Karpas-422 (cell line): Measurements from ENCODE around the gene CAMK4. TPM values are rescaled to one million over a fixed set of nuclear protein-coding genes. Genes with fewer than 3 reads are reported as not detected.

ENCODE experiments used
- DNase-seq: peaks from one replicate; pipeline ENCODE4 v3.0.0-alpha.2; 2015
- H2AFZ ChIP-seq: fragments of 200-600 bp; sonication (generic); 2 replicates; pipeline ENCODE4 v1.6.1; 2014; ENCODE audit warnings: antibody characterized with exemption, low read length, mixed read lengths
- H3K27ac ChIP-seq: fragments of 200-600 bp; sonication (generic); 2 replicates; pipeline ENCODE4 v1.5.1; 2014; ENCODE audit warnings: mild to moderate bottlenecking, low read length, moderate library complexity
- H3K27me3 ChIP-seq: fragments of 200-600 bp; sonication (generic); 2 replicates; pipeline ENCODE4 v1.6.1; 2014; ENCODE audit warnings: low read length, mixed read lengths
- H3K36me3 ChIP-seq: fragments of 200-600 bp; sonication (generic); 2 replicates; pipeline ENCODE4 v1.6.1; 2014; ENCODE audit warnings: low read length, mixed read lengths; ENCODE audit not compliant: insufficient read depth
- H3K4me1 ChIP-seq: fragments of 200-600 bp; sonication (generic); 2 replicates; pipeline ENCODE4 v1.6.1; 2014; ENCODE audit warnings: mild to moderate bottlenecking, low read length, mixed read lengths
- H3K4me2 ChIP-seq: fragments of 200-600 bp; sonication (generic); 2 replicates; pipeline ENCODE4 v1.6.1; 2014; ENCODE audit warnings: low read length, low read depth, mild to moderate bottlenecking; ENCODE audit not compliant: poor library complexity, severe bottlenecking
- H3K4me3 ChIP-seq: fragments of 200-600 bp; sonication (generic); 2 replicates; pipeline ENCODE4 v1.5.1; 2014; ENCODE audit warnings: mild to moderate bottlenecking, antibody characterized with exemption, low read length, mixed read lengths
- H3K79me2 ChIP-seq: fragments of 200-600 bp; sonication (generic); 2 replicates; pipeline ENCODE4 v1.6.1; 2014; ENCODE audit warnings: mild to moderate bottlenecking, low read length, mixed read lengths
- H3K9ac ChIP-seq: fragments of 200-600 bp; sonication (generic); 2 replicates; pipeline ENCODE4 v1.6.0; 2014; ENCODE audit warnings: low read length
- H3K9me2 ChIP-seq: fragments of 200-600 bp; sonication (generic), shearing (Covaris generic); replicated peaks from 2 replicates; pipeline ENCODE4 v1.6.0; 2014; ENCODE audit warnings: mild to moderate bottlenecking, low read length, moderate library complexity; ENCODE audit not compliant: insufficient read depth
- H3K9me3 ChIP-seq: fragments of 300-700, 200-600 bp; sonication (generic); 2 replicates; pipeline ENCODE4 v1.6.1; 2014; ENCODE audit warnings: low read length, mixed read lengths
- H4K20me1 ChIP-seq: fragments of 200-600 bp; sonication (generic); 2 replicates; pipeline ENCODE4 v1.6.1; 2014; ENCODE audit warnings: mild to moderate bottlenecking, antibody characterized with exemption, low read length, low read depth; ENCODE audit not compliant: insufficient read depth
- total RNA-seq: library from RNA; depleted of rRNA; stranded (reverse); fragments of >200 nt; shearing (Covaris generic); gene quantifications from 2 replicates; pipeline ENCODE4 v1.2.3, GENCODE V29; 2014; ENCODE audit warnings: low replicate concordance

The CAMK4 gene
- total RNA-seq, 1 experiment from 2014 or later = 0.04 TPM

DNA sequence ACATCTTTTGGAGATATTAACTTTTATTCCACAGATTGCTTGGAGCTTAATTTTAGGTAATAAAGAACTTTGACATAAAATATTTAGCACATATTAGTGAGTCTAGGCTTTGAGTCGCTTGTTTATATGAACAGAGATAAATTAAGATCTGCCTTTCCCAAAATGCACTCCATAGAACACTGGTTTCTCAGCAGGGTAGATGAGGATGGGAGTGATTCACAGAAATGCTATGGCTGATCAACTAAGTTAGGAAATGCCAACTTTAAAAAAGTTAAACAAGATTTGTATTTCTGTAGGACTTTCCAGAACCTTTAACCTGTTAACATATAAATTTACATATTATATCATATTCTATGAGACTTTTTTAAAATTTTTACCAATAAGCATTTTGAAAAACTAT, 222.9 kb downstream of the CAMK4 start:
- no peaks in the 10 kb centered on the region for H4K20me1 ChIP-seq
- no peaks in the 10 kb centered on the region for H3K36me3 ChIP-seq
- no peak for DNase-seq
- no peak overlapping the region for H3K27ac ChIP-seq
- H3K79me2 ChIP-seq = no peaks in the 10 kb centered on the region
- no peak overlapping the region for H3K9ac ChIP-seq
- H2AFZ ChIP-seq = no peak overlapping the region
- H3K9me2 ChIP-seq = no peaks in the 10 kb centered on the region
- no peaks in the 10 kb centered on the region for H3K9me3 ChIP-seq
- no peak overlapping the region for H3K4me3 ChIP-seq
- H3K27me3 ChIP-seq = no peaks in the 10 kb centered on the region
- H3K4me2 ChIP-seq = no peak overlapping the region
- no peaks in the 10 kb centered on the region for H3K4me1 ChIP-seq

DNA sequence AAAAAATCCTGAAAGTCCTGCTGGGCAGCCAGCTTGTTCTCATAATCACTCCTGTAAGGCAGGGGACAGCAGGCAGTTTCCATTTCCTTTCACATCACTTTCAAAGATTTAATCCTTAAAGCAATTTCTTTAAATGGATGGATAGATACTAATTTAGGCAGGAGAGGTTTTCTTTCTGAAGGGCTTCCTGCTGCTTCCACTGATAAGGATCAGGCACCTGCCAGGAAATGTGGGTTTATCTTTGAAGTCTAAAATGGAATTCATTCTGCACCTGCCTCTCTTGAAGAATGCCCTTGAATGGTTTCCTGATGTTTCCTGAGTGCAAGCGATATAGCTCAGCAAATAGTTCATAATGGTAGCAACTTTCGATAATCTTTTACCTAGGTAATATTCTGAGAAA, 223.6 kb downstream of the CAMK4 start:
- Histone ChIP-seq H3K9ac (no peak overlapping the region), H3K9me2 (no peaks in the 10 kb centered on the region), H3K36me3 (no peaks in the 10 kb centered on the region), H3K4me2 (no peak overlapping the region), H3K27me3 (no peaks in the 10 kb centered on the region), H2AFZ (no peak overlapping the region), H3K27ac (no peak overlapping the region), H3K4me1 (no peaks in the 10 kb centered on the region), H4K20me1 (no peaks in the 10 kb centered on the region), H3K4me3 (no peak overlapping the region), H3K9me3 (no peaks in the 10 kb centered on the region), H3K79me2 (no peaks in the 10 kb centered on the region)
- no peak for DNase-seq

DNA sequence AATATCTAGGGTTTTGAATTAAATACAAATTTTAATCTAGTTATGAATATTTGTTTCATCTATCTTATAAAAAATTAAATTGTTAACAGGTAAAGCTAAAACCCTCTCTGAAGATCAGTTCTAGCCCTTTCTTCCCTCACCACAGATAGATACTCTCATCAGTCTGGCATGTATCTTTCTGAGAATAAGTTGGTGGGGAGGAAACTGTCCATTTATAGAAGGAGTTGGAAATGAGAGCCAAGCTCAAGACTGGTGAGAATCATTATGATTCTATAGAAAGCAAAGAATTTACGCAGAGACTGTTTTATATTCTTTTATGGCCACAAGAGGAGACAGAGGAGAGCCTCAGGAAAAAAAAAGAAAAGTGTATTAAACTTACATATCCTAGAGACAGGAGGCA, 229.1 kb downstream of the CAMK4 start:
- no peak overlapping the region for H3K27ac ChIP-seq
- no peaks in the 10 kb centered on the region for H3K4me1 ChIP-seq
- H3K4me3 ChIP-seq = no peak overlapping the region
- H3K4me2 ChIP-seq = no peak overlapping the region
- no peaks in the 10 kb centered on the region for H3K79me2 ChIP-seq
- H3K9me2 ChIP-seq = no peaks in the 10 kb centered on the region
- no peaks in the 10 kb centered on the region for H3K9me3 ChIP-seq
- no peaks in the 10 kb centered on the region for H4K20me1 ChIP-seq
- no peak overlapping the region for H3K9ac ChIP-seq
- no peak overlapping the region for H2AFZ ChIP-seq
- no peak for DNase-seq
- no peaks in the 10 kb centered on the region for H3K27me3 ChIP-seq
- no peaks in the 10 kb centered on the region for H3K36me3 ChIP-seq

DNA sequence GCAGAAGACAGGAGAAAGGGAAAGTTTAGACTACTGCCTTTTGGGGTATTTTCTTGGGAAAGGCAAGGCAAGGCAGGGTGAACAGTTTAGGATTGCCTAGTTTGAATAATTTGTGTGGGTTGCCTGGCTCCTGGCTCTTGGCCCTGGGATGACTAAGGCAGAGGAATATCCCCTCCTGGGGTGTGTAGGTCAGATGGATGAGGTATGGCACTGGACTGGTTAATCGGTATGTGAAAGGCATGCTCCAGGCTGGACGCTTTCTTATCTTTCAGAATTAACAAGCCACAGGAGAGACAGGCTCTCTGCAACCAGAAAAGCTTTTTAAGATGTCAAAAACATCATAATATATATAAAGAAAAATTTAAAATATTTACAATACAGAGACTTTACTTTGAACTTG, 229.6 kb downstream of the CAMK4 start:
- H3K79me2 ChIP-seq = no peaks in the 10 kb centered on the region
- no peak overlapping the region for H2AFZ ChIP-seq
- no peaks in the 10 kb centered on the region for H3K9me2 ChIP-seq
- H4K20me1 ChIP-seq = no peaks in the 10 kb centered on the region
- no peak overlapping the region for H3K4me2 ChIP-seq
- H3K36me3 ChIP-seq = no peaks in the 10 kb centered on the region
- H3K4me3 ChIP-seq = no peak overlapping the region
- no peaks in the 10 kb centered on the region for H3K4me1 ChIP-seq
- no peak for DNase-seq
- no peak overlapping the region for H3K27ac ChIP-seq
- H3K9ac ChIP-seq = no peak overlapping the region
- no peaks in the 10 kb centered on the region for H3K27me3 ChIP-seq
- no peaks in the 10 kb centered on the region for H3K9me3 ChIP-seq

DNA sequence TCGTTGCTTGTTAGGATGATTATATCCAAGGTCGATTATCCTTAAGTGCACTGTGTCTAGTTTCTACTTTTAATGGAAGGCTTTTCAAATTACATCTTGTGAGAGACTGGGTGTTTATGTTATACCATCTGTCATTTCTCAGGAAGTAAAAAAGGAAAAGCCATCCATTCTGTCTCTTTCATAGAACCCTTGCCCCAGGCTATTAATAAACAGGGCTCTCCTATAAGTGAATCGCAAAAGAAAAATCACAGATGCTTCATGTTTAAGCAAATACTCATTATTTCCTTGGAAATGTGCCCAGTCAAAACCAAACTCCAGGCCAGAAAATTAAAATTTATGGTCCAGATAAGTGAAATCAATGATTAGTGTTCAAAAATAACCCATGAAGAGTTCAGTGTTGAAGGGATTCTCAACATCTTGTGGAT, 230.0 kb downstream of the CAMK4 start:
- no peaks in the 10 kb centered on the region for H3K36me3 ChIP-seq
- H3K9ac ChIP-seq = no peak overlapping the region
- no peaks in the 10 kb centered on the region for H3K79me2 ChIP-seq
- H3K27ac ChIP-seq = no peak overlapping the region
- H3K27me3 ChIP-seq = no peaks in the 10 kb centered on the region
- H2AFZ ChIP-seq = no peak overlapping the region
- no peak for DNase-seq
- no peak overlapping the region for H3K4me2 ChIP-seq
- no peaks in the 10 kb centered on the region for H4K20me1 ChIP-seq
- H3K4me3 ChIP-seq = no peak overlapping the region
- no peaks in the 10 kb centered on the region for H3K9me3 ChIP-seq
- no peaks in the 10 kb centered on the region for H3K9me2 ChIP-seq
- H3K4me1 ChIP-seq = no peaks in the 10 kb centered on the region

DNA sequence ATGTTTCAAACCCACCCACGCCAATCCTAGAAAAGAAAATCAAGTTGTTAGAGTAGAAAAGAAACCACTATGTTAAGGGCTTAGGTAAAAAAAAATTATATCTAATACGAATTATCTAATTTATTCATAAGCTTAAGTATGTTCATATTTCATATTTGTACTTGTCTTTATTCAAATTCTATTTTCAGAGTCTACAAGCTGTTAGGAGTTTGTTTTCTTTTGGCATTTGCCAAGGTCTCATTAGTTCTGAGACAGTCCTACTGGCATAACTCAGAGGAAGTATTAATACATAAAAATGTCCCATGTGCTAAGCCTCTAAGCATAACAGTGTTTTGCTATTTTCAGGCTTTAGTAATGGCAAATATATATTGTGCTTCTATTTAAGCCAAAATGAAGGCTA, 230.6 kb downstream of the CAMK4 start:
- Histone ChIP-seq H4K20me1 (no peaks in the 10 kb centered on the region), H3K27ac (no peak overlapping the region), H3K79me2 (no peaks in the 10 kb centered on the region), H3K36me3 (no peaks in the 10 kb centered on the region), H3K4me3 (no peak overlapping the region), H3K9me2 (no peaks in the 10 kb centered on the region), H2AFZ (no peak overlapping the region), H3K27me3 (no peaks in the 10 kb centered on the region), H3K9ac (no peak overlapping the region), H3K4me2 (no peak overlapping the region), H3K4me1 (no peaks in the 10 kb centered on the region), H3K9me3 (no peaks in the 10 kb centered on the region)
- DNase-seq = no peak

DNA sequence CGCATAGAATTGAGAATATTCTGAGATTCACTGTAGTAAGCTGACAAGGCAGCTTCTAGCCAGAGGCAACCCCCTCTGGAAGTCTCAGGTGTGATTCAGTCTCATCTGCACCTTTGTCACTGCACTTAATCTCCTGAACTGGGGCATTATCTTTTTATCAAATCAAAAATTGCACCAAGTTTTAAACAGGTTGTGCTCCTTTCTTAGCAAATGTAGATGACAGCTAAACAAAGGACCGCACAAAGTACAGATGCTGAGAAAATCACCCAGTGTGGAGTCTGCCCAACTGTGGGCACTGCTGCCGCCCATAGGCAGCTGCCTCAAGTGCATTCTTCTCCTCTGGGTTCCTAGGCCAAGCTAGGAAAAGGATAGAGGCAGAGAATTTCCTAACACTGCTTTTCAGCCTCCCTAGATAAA, 237.1 kb downstream of the CAMK4 start:
- Histone ChIP-seq H3K9ac (no peak overlapping the region), H3K4me1 (no peaks in the 10 kb centered on the region), H4K20me1 (no peaks in the 10 kb centered on the region), H3K9me3 (no peaks in the 10 kb centered on the region), H3K27ac (no peak overlapping the region), H3K79me2 (no peaks in the 10 kb centered on the region), H3K27me3 (no peaks in the 10 kb centered on the region), H3K4me2 (no peak overlapping the region), H3K4me3 (no peak overlapping the region), H3K36me3 (no peaks in the 10 kb centered on the region), H2AFZ (no peak overlapping the region), H3K9me2 (no peaks in the 10 kb centered on the region)
- DNase-seq = peak; percentile 56

DNA sequence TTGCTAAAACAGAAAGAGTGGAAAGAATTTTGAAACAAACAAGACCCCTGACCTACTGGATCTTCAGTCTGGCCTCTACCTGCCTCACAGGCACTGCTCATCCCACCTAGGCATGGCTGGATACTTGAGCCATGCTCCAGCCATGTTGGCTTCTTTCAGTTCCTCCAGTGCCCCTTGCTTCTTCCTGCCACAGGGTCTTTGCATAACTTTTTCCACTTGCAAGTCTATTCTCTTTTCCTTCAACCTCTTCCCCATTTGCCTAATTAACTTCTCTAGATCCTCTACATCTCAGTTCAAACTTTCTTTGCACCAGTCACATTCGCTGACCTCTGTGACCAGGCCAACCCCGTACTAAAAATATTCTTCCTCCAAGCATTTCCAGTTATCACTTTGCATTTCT, 237.8 kb downstream of the CAMK4 start:
- Histone ChIP-seq H3K4me1 (no peaks in the 10 kb centered on the region), H3K4me3 (no peak overlapping the region), H2AFZ (no peak overlapping the region), H3K79me2 (no peaks in the 10 kb centered on the region), H3K27me3 (no peaks in the 10 kb centered on the region), H3K4me2 (no peak overlapping the region), H3K36me3 (no peaks in the 10 kb centered on the region), H3K27ac (no peak overlapping the region), H3K9me2 (no peaks in the 10 kb centered on the region), H4K20me1 (no peaks in the 10 kb centered on the region), H3K9ac (no peak overlapping the region), H3K9me3 (no peaks in the 10 kb centered on the region)
- DNase-seq = no peak

DNA sequence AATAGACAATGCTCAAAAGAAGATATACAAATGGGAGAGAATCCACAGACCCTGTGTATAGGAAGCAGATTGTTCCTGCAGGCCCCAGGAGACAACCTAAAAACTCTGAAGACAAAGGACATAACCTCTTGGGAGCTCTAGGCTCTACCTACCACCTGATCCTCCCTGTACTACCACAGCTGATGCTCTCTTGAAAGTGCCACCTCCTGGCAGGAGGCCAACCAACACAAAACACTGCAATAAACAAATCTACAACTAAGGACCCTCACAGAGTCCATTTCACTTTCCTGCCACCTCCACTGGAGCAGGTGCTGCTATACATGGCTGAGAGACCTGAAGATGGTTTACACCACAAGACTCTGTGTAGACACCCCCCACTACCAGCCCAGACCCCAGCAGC, 239.1 kb downstream of the CAMK4 start:
- Histone ChIP-seq H3K4me1 (no peaks in the 10 kb centered on the region), H3K27ac (no peak overlapping the region), H3K79me2 (no peaks in the 10 kb centered on the region), H3K36me3 (no peaks in the 10 kb centered on the region), H3K4me3 (no peak overlapping the region), H3K27me3 (no peaks in the 10 kb centered on the region), H3K9me3 (no peaks in the 10 kb centered on the region), H3K9me2 (no peaks in the 10 kb centered on the region), H2AFZ (no peak overlapping the region), H3K9ac (no peak overlapping the region), H4K20me1 (no peaks in the 10 kb centered on the region), H3K4me2 (no peak overlapping the region)
- no peak for DNase-seq
